Cardiac muscle cell (in vitro differentiated cells and primary cell): Measurements from ENCODE around the gene LPAR1. TPM values are rescaled to one million over a fixed set of nuclear protein-coding genes. Genes with fewer than 3 reads are reported as not detected.
"Not testable (repeated sequence)": the region's sequence is repeated elsewhere in the genome, so short reads cannot be mapped to it uniquely, and the experiment has no call there.

ENCODE experiments used
- DNase-seq, 2 donors: peaks; one replicate each; pipeline versions ENCODE4 v3.0.0 to v3.0.0-alpha.2; 2010 to 2017; ENCODE audit warnings: low read depth in 1 of 2, low spot score in 1 of 2
- H3K27ac ChIP-seq: fragments of 200-600 bp; sonication (generic); 2 replicates; pipeline ENCODE4 v1.5.1; 2016
- H3K27me3 ChIP-seq: fragments of 200-600 bp; sonication (generic); 2 replicates; pipeline ENCODE4 v1.6.0; 2016; ENCODE audit warnings: control low read depth
- H3K36me3 ChIP-seq: fragments of 200-600 bp; sonication (generic); 2 replicates; pipeline ENCODE4 v1.5.1; 2016; ENCODE audit warnings: control low read depth
- H3K4me1 ChIP-seq: fragments of 200-600 bp; sonication (generic); 2 replicates; pipeline ENCODE4 v1.8.1; 2017; ENCODE audit warnings: low read depth, mild to moderate bottlenecking, mixed run types
- H3K4me3 ChIP-seq: fragments of 200-600 bp; sonication (generic); 2 replicates; pipeline ENCODE4 v1.5.1; 2016; ENCODE audit warnings: mild to moderate bottlenecking
- H3K9me3 ChIP-seq: fragments of 200-600 bp; sonication (generic); 2 replicates; pipeline ENCODE4 v1.5.1; 2017; ENCODE audit warnings: low read depth, mild to moderate bottlenecking, control low read depth
- polyA plus RNA-seq: library from polyadenylated mRNA; unstranded; fragments of >200 nt; fragmentation: Nextera tagmentation; extraction: Ambion mirVana; gene quantifications from 2 replicates; pipeline ENCODE4 v1.2.1, GENCODE V29; 2016
- total RNA-seq: library from RNA; depleted of rRNA; stranded (reverse); fragments of >200 nt; gene quantifications from 2 replicates; pipeline ENCODE4 v1.2.3, GENCODE V29; 2016
- TF ChIP-seq, protein P1 (sequence below): IDR thresholded peaks from 2 replicates; pipeline ENCODE4 v1.5.1; 2012; ENCODE audit warnings: low read depth, mild to moderate bottlenecking, low read length

LPAR1 gene
- total and polyA plus RNA-seq, 2 experiments from 2014 or later, result 0.77 to 1.9 TPM

DNA sequence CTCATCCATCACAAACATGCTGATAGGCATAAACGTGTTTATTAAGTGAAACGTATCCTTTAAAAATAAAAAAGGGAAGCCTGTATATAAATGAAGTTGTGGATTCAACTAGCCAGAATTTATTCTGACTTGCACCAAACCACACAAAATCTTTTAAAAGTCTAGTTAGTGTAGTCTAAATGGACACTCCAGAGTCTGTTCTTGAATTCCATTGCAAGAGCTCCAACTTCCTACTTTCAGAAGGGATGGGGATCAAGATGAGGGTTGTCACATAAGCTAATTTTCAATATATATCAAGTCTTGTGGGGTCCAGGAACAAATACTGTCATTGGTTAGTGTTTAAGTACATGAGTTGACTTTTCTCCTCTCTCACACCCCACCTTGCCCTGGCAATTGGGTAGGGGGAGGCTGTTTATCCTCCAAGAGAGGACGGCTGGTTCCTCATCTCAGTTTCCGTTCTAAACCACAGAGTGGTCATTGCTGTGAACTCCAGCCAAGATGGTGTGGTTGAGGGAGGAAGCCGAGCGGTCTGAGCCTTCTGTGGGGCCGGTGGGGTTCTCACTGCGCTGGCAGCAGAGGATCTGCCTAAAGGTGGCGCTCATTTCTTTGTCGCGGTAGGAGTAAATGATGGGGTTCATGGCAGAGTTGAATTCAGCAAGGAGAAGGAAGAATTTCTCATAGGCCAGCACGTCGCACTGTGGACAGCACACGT lies 163.2 kb downstream of the LPAR1 start:
- H3K27me3 ChIP-seq, result no peaks in the 10 kb centered on the region
- no peaks in the 10 kb centered on the region for H3K36me3 ChIP-seq
- TF ChIP-seq, protein P1, sequence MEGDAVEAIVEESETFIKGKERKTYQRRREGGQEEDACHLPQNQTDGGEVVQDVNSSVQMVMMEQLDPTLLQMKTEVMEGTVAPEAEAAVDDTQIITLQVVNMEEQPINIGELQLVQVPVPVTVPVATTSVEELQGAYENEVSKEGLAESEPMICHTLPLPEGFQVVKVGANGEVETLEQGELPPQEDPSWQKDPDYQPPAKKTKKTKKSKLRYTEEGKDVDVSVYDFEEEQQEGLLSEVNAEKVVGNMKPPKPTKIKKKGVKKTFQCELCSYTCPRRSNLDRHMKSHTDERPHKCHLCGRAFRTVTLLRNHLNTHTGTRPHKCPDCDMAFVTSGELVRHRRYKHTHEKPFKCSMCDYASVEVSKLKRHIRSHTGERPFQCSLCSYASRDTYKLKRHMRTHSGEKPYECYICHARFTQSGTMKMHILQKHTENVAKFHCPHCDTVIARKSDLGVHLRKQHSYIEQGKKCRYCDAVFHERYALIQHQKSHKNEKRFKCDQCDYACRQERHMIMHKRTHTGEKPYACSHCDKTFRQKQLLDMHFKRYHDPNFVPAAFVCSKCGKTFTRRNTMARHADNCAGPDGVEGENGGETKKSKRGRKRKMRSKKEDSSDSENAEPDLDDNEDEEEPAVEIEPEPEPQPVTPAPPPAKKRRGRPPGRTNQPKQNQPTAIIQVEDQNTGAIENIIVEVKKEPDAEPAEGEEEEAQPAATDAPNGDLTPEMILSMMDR, result no peak
- no peak overlapping the region for H3K27ac ChIP-seq
- H3K9me3 ChIP-seq, result no peaks in the 10 kb centered on the region
- H3K4me3 ChIP-seq, result no peak overlapping the region
- DNase-seq, result peak in 1 of 2 donors; percentile 8
- no peaks in the 10 kb centered on the region for H3K4me1 ChIP-seq

DNA sequence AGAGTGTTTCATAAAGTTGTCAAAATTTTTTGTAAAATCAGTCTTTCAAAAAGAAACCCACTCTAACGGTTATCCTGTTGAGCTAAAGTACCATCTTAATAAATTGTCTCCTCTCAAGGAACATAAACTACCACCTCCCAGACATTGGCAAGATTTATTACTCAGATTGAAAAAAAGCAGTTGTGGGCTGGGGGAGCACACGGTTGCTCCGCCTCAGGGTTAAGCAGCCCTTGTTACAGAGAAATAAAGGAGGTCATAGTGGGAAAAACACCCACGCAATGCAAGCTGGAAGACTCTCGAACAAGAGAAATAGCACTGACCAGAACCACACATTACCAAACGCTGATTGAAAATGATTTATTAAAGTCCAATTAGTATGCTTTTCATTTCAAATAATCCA lies 165.3 kb downstream of the LPAR1 start:
- DNase-seq, result no peak
- Histone ChIP-seq H3K27ac (no peak overlapping the region), H3K36me3 (no peaks in the 10 kb centered on the region), H3K4me3 (no peak overlapping the region), H3K9me3 (no peaks in the 10 kb centered on the region), H3K4me1 (peaks cover 3% of the 10 kb centered on the region), H3K27me3 (no peaks in the 10 kb centered on the region)
- TF ChIP-seq, protein P1, result no peak

DNA sequence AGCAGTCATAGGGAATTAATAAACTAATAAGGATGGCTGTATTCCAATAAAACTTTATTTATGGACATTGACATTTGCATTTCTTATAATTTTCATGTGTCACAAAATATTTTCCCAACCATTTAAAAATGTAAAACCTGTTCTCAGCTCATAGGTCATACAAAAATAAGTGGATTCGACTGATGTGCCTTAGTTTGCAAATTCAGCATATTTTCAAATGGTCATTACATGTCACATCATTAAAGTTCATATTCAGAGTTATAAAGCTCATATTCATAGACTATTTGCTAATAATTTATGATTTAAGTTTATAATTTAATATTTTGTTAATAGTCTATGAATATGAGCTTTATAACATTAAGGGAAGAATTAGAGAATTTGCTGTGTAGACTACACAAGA lies 166.5 kb downstream of the LPAR1 start:
- Histone ChIP-seq H3K27ac (no peak overlapping the region), H3K4me1 (peaks cover 14% of the 10 kb centered on the region), H3K27me3 (no peaks in the 10 kb centered on the region), H3K9me3 (no peaks in the 10 kb centered on the region), H3K36me3 (no peaks in the 10 kb centered on the region), H3K4me3 (no peak overlapping the region)
- DNase-seq, result no peak
- TF ChIP-seq, protein P1, result no peak

DNA sequence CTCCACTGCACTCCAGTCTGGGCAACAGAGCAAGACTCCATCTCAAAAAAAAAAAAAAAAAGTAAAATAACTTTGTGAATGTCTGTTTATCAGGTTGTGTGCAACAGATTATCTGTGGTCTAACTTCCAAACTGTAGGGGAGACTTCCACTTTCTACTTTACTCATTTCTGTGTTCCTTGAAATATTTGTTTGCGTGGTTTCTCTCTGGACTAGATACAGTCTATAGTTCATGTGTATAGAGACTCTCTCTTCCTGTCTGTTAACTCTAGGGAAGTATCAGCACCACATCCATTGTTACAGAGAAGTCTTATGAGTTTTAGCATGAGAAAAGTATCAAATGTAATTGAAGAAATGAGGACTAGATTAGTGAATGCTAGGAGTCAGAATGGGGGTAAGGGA lies 168.3 kb downstream of the LPAR1 start:
- Histone ChIP-seq H3K27ac (no peak overlapping the region), H3K4me3 (no peak overlapping the region), H3K9me3 (no peaks in the 10 kb centered on the region), H3K36me3 (no peaks in the 10 kb centered on the region), H3K4me1 (peaks cover 16% of the 10 kb centered on the region), H3K27me3 (no peaks in the 10 kb centered on the region)
- TF ChIP-seq, protein P1, result no peak
- DNase-seq, result no peak

DNA sequence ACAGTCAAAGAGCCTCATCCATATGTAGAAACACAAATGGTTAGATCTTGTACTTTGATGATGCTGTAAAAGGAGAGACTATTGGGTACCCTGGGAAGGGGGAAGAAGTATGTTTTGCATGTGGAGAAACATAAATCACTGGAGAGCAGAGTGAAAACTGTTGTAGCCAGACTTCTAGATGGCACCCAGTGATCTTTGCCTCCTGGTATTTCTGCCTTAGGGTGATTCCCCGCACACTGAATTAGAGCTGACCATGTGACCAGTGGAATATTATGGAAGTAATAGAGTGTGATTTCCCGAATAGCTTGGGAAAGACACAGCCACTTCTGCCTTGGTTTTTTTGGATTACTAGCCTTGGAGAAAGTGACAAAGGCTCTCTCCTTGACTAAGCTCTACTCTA lies 174.3 kb downstream of the LPAR1 start:
- no peaks in the 10 kb centered on the region for H3K36me3 ChIP-seq
- no peak overlapping the region for H3K27ac ChIP-seq
- TF ChIP-seq, protein P1, result no peak
- no peaks in the 10 kb centered on the region for H3K27me3 ChIP-seq
- no peak overlapping the region for H3K4me3 ChIP-seq
- no peak for DNase-seq
- no peaks in the 10 kb centered on the region for H3K9me3 ChIP-seq
- peaks cover 16% of the 10 kb centered on the region for H3K4me1 ChIP-seq

DNA sequence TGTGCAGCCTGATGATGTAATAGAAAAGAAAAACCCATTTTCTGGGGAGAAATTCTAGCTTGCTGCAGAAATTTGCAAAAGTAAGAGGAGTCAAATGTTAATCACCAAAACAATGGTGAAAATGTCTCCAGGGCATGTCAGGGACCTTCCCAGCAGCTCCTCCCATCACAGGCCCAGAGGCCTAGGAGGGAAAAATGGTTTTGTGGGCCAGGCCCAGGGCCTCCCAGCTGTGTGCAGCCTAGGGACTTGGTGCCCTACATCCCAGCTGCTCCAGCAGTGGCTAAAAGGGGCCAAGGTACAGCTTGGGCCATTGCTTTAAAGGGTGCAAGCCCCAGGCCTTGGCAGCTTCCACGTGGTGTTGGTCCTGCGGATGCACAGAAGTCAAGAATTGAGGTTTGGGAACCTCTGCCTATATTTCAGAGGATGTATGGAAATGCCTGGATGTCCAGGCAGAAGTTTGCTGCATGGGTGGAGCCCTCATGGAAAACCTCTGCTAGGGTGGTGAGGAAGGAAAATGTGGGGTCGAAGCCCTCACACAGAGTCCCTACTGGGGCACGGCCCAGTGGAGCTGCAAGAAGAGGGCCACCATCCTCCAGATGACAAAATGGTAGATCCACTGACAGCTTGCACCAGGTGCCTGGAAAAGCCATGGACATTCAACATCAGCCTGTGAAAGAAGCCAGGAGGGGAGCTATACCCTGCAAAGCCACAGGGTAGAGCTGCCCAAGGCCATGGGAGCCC lies 176.7 kb downstream of the LPAR1 start:
- H3K4me3 ChIP-seq, H3K27ac ChIP-seq, H3K27me3 ChIP-seq, DNase-seq, H3K4me1 ChIP-seq, H3K9me3 ChIP-seq, H3K36me3 ChIP-seq: not testable (repeated sequence)
